Endothelial cell of umbilical vein (primary cell): Measurements from ENCODE around the gene ACTG1. TPM values are rescaled to one million over a fixed set of nuclear protein-coding genes. Genes with fewer than 3 reads are reported as not detected.

ENCODE experiments used
- BruUV-seq: library from RNA; stranded (reverse); fragments of 400-500 nt; replicated peaks from 2 replicates; lab custom pipeline; 2021; lab: Mats Ljungman, UMichigan
- CTCF ChIA-PET: fragments of 300-600, 350-600 bp; sonication (Branson Sonifier 250); formaldehyde crosslinking; loops from one replicate; lab custom pipeline; 2021; ENCODE audit warnings: antibody characterized with exemption, inconsistent platforms; lab: Charles Lee
- POLR2A ChIA-PET: fragments of 300-600, 350-600 bp; sonication (Branson Sonifier 250); formaldehyde crosslinking; loops from one replicate; lab custom pipeline; 2021; ENCODE audit warnings: antibody characterized with exemption, inconsistent platforms; lab: Charles Lee
- DNase-seq: peaks from one replicate; pipeline ENCODE4 v3.0.0-alpha.2; 2011; ENCODE audit warnings: low read depth, low spot score
- FAIRE-seq: peaks from 2 replicates; lab custom pipeline; 2011; peaks lifted over from hg19 to GRCh38; lab: Jason Lieb, UNC
- H2AFZ ChIP-seq: 2 replicates; pipeline ENCODE4 v1.6.0; 2012; ENCODE audit warnings: low read depth, low read length, control low read depth, inconsistent platforms
- H3K27ac ChIP-seq: 2 replicates; pipeline ENCODE4 v1.5.1; 2011; ENCODE audit warnings: low read depth, mild to moderate bottlenecking, control low read depth, low read length, moderate library complexity; ENCODE audit not compliant: insufficient read depth
- H3K27me3 ChIP-seq, 2 experiments: 2 replicates each; pipeline versions ENCODE4 v1.6.0 to v1.6.1; 2011; ENCODE audit warnings: low read length in 2 of 2, mixed read lengths in 1 of 2; ENCODE audit not compliant: control insufficient read depth in 2 of 2, insufficient read depth in 2 of 2
- H3K36me3 ChIP-seq, 2 experiments: 2 replicates in 1 of 2; 3 replicates in 1 of 2; pipeline ENCODE4 v1.5.1; 2011; ENCODE audit warnings: low read length in 2 of 2, mild to moderate bottlenecking in 1 of 2, moderate library complexity in 1 of 2; ENCODE audit not compliant: control insufficient read depth in 2 of 2, insufficient read depth in 2 of 2; ENCODE audit errors: extremely low read depth in 1 of 2
- H3K4me1 ChIP-seq: 3 replicates; pipeline ENCODE4 v1.5.1; 2011; ENCODE audit warnings: mild to moderate bottlenecking, low read length; ENCODE audit not compliant: control insufficient read depth, insufficient read depth; ENCODE audit errors: extremely low read depth
- H3K4me2 ChIP-seq: 2 replicates; pipeline ENCODE4 v1.6.1; 2011; ENCODE audit warnings: low read length, control low read depth, mixed read lengths; ENCODE audit not compliant: insufficient read depth
- H3K4me3 ChIP-seq, 3 experiments: fragments of 200-600 bp in 1 of 3; sonication (generic), shearing (Covaris generic) in 1 of 3; replicated peaks in 1 of 3; 2 replicates each; pipeline ENCODE4 v1.5.1; 2011 to 2016; ENCODE audit warnings: control low read depth in 3 of 3, low read length in 3 of 3, mild to moderate bottlenecking in 2 of 3, inconsistent platforms in 1 of 3, low read depth in 1 of 3, moderate library complexity in 1 of 3; ENCODE audit not compliant: insufficient read depth in 1 of 3
- H3K79me2 ChIP-seq: 2 replicates; pipeline ENCODE4 v1.6.0; 2012; ENCODE audit warnings: low read length, inconsistent platforms; ENCODE audit not compliant: control insufficient read depth, insufficient read depth
- H3K9ac ChIP-seq: replicated peaks from 2 replicates; pipeline ENCODE3; 2011; ENCODE audit warnings: low read length, control low read depth; ENCODE audit not compliant: insufficient read depth; ENCODE audit errors: extremely low read depth
- H3K9me1 ChIP-seq: replicated peaks from 3 replicates; pipeline ENCODE4 v1.6.0; 2011; ENCODE audit warnings: mild to moderate bottlenecking, low read length; ENCODE audit not compliant: control insufficient read depth, insufficient read depth; ENCODE audit errors: extremely low read depth
- H3K9me3 ChIP-seq: replicated peaks from 2 replicates; pipeline ENCODE4 v1.5.1; 2012; ENCODE audit warnings: low read length, inconsistent platforms; ENCODE audit not compliant: control insufficient read depth, insufficient read depth
- H4K20me1 ChIP-seq: replicated peaks from 2 replicates; pipeline ENCODE3; 2011; ENCODE audit warnings: mild to moderate bottlenecking, low read length; ENCODE audit not compliant: control insufficient read depth, insufficient read depth; ENCODE audit errors: extremely low read depth
- EZH2 ChIP-seq: IDR thresholded peaks from 2 replicates; pipeline ENCODE4 v1.6.1; 2012; ENCODE audit warnings: borderline replicate concordance, low read depth, mild to moderate bottlenecking, moderate library complexity, low read length, inconsistent platforms; ENCODE audit not compliant: severe bottlenecking
- FOS ChIP-seq: IDR thresholded peaks from 2 replicates; pipeline ENCODE4 v1.6.1; 2011; ENCODE audit warnings: mild to moderate bottlenecking, low read length, moderate library complexity, borderline replicate concordance; ENCODE audit not compliant: insufficient read depth
- GATA2 ChIP-seq: IDR thresholded peaks from 2 replicates; pipeline ENCODE4 v1.7.0; 2011; ENCODE audit warnings: low read depth, mild to moderate bottlenecking, moderate library complexity, mixed read lengths, low read length; ENCODE audit not compliant: insufficient read length, insufficient read depth
- JUN ChIP-seq: IDR thresholded peaks from 2 replicates; pipeline ENCODE4 v1.6.1; 2011; ENCODE audit warnings: borderline replicate concordance, low read depth; ENCODE audit not compliant: insufficient read length, insufficient read depth
- MYC ChIP-seq: IDR thresholded peaks from one replicate; pipeline ENCODE4 v1.6.1; 2011; ENCODE audit warnings: mild to moderate bottlenecking, low read depth, low read length
- POLR2A ChIP-seq: IDR thresholded peaks from 2 replicates; pipeline ENCODE4 v1.6.1; 2012; ENCODE audit warnings: low read depth, mild to moderate bottlenecking, control low read depth, low read length
- POLR2AphosphoS5 ChIP-seq: IDR thresholded peaks from 2 replicates; pipeline ENCODE4 v1.6.1; 2012; ENCODE audit warnings: low read depth, mild to moderate bottlenecking, control low read depth, low read length, moderate library complexity; ENCODE audit not compliant: insufficient read depth
- dilution Hi-C: fragments of 300-500 bp; cut with MboI; formaldehyde crosslinking; loops from one replicate; pipeline ENCODE4 v1.15.0; 2019; ENCODE audit warnings: low sequenced_read_pairs; ENCODE audit not compliant: extremely low pct_ligation_motif_present
- intact Hi-C: fragments of 100-400 bp; cut with micrococcal nuclease; formaldehyde crosslinking; loops from one replicate; pipeline ENCODE4 v1.10.0; 2022
- polyA plus RNA-seq, 4 experiments: library from polyadenylated mRNA; depleted of rRNA in 3 of 4; stranded (reverse) in 3 of 4; unstranded in 1 of 4; fragments of >200 nt; gene quantifications; 2 replicates each; pipeline versions ENCODE4 v1.2.1 to v1.2.3, GENCODE V29; 2011 to 2012; ENCODE audit warnings: missing spikeins in 1 of 4
- total RNA-seq: library from RNA; stranded (reverse); gene quantifications from 2 replicates; pipeline ENCODE4 v1.2.3, GENCODE V29; 2021
- TF ChIP-seq, protein P1 (sequence below), 2 donors: IDR thresholded peaks; 1 replicate in 1 of 2; 2 replicates in 1 of 2; pipeline ENCODE4 v1.5.1; 2011; ENCODE audit warnings: low read length in 2 of 2, mild to moderate bottlenecking in 2 of 2, moderate library complexity in 2 of 2, control low read depth in 1 of 2, inconsistent platforms in 1 of 2, low read depth in 1 of 2; ENCODE audit not compliant: insufficient read depth in 1 of 2; ENCODE audit errors: extremely low read depth in 1 of 2
- TF ChIP-seq, protein P2 (sequence below): IDR thresholded peaks from 2 replicates; pipeline ENCODE4 v1.6.1; 2011; ENCODE audit not compliant: insufficient read depth, insufficient read length

ACTG1 gene
- total and polyA plus RNA-seq, 2 donors (not counting 3 experiments of a cell fraction or from before 2014, with no cell fraction given) = 6,127 to 10,663 TPM

DNA sequence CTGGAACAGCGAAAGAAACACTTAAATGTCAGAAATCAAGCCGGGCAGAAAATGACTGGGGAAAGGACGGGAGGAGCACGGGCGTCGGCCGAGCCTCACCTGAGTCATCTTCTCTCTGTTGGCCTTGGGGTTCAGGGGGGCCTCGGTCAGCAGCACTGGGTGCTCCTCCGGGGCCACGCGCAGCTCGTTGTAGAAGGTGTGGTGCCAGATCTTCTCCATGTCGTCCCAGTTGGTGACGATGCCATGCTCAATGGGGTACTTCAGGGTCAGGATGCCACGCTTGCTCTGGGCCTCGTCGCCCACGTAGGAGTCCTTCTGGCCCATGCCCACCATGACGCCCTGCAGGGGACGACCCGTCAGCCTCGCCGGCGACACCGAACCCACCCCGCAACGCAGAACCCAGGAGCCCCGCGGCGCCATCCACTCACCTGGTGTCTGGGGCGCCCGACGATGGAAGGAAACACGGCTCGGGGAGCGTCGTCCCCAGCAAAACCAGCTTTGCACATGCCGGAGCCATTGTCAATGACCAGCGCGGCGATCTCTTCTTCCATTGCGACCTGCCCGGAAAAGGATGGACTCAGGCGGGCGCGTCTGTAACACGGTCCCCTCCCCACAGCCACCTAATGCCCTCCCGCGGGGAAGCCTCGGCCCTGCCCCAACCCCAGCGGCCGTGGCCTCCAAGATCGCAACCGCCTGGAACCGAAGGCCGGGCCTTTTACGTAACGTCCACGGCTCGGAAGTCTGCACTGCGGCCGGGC lies 616 bp downstream of the ACTG1 start:
- Histone ChIP-seq H3K9ac (peak overlapping the region; percentile 81), H3K79me2 (peaks cover 56% of the 10 kb centered on the region), H3K4me2 (peak overlapping the region; percentile 19), H3K4me3 (peak overlapping the region; percentile 42 to 93 (median 78)), H3K27ac (peak overlapping the region; percentile 9), H3K4me1 (peaks cover 34% of the 10 kb centered on the region), H3K27me3 (no peaks in the 10 kb centered on the region), H3K9me3 (no peaks in the 10 kb centered on the region), H4K20me1 (peaks cover 2% of the 10 kb centered on the region), H3K36me3 (peaks cover 15 to 24% of the 10 kb centered on the region in 2 experiments), H3K9me1 (no peaks in the 10 kb centered on the region), H2AFZ (no peak overlapping the region)
- dilution Hi-C loops (no loop called here), intact Hi-C loops (loop anchor here (2.0 to 5.0 kb wide), 2 partner anchors 55 to 260 kb away; no protein-coding TSS in a partner anchor)
- ChIA-PET CTCF (interaction anchor here (0.6 to 2.4 kb wide), 5 partner anchors 13 to 257 kb away, joined by 3 to 11 read pairs (median 3); no protein-coding TSS in a partner anchor), POLR2A (interaction anchor here (0.6 to 1.9 kb wide), 11 partner anchors 9 to 381 kb away, joined by 3 to 10 read pairs (median 3); partner anchors contain the start of gene BAHCC1)
- DNase-seq (peak; percentile 27), FAIRE-seq (no peak)
- TF ChIP-seq POLR2A (peak; percentile 75), FOS (no peak), POLR2AphosphoS5 (peak; percentile 62)
- TSS peak; percentile 54 for BruUV-seq

DNA sequence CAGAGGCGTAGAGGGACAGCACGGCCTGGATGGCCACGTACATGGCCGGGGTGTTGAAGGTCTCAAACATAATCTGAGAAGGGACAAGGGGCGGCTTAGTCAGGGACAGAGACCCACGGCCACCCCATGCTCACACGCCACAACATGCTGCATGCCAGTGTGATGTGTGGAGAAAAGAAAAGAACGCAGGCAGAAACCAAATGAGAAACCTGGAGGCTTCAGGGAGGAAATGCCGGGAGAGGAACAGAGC lies 1.1 kb downstream of the ACTG1 start:
- intact Hi-C loops = loop anchor here (5.0 kb wide), 1 partner anchor 259 kb away; no protein-coding TSS in a partner anchor
- POLR2A ChIA-PET = interaction anchor here (1.1 to 1.9 kb wide), 4 partner anchors 21 to 116 kb away, joined by 3 to 6 read pairs (median 3); partner anchors contain the start of gene BAHCC1

More for the DNA sequence above, 1.1 kb downstream of the ACTG1 start:
- dilution Hi-C loops = no loop called here
- Histone ChIP-seq H3K4me3 (peak overlapping the region; percentile 42 to 93 (median 78)), H3K4me2 (peak overlapping the region; percentile 6), H3K36me3 (peaks cover 15 to 24% of the 10 kb centered on the region in 2 experiments), H3K27ac (no peak overlapping the region), H3K9me1 (no peaks in the 10 kb centered on the region), H3K27me3 (no peaks in the 10 kb centered on the region), H3K4me1 (peaks cover 31% of the 10 kb centered on the region), H4K20me1 (peaks cover 2% of the 10 kb centered on the region), H3K9ac (peak overlapping the region; percentile 81), H2AFZ (no peak overlapping the region), H3K79me2 (peaks cover 51% of the 10 kb centered on the region), H3K9me3 (no peaks in the 10 kb centered on the region)
- DNase-seq (peak; percentile 30), FAIRE-seq (peak; percentile 70)
- CTCF ChIA-PET = interaction anchor here (2.4 kb wide), 1 partner anchor 27 kb away, joined by 11 read pairs; no protein-coding TSS in a partner anchor
- no TSS peak for BruUV-seq
- TF ChIP-seq EZH2 (no peak), MYC (no peak), JUN (no peak), FOS (no peak), POLR2AphosphoS5 (no peak), GATA2 (no peak), POLR2A (no peak)
- TF ChIP-seq, protein P1, sequence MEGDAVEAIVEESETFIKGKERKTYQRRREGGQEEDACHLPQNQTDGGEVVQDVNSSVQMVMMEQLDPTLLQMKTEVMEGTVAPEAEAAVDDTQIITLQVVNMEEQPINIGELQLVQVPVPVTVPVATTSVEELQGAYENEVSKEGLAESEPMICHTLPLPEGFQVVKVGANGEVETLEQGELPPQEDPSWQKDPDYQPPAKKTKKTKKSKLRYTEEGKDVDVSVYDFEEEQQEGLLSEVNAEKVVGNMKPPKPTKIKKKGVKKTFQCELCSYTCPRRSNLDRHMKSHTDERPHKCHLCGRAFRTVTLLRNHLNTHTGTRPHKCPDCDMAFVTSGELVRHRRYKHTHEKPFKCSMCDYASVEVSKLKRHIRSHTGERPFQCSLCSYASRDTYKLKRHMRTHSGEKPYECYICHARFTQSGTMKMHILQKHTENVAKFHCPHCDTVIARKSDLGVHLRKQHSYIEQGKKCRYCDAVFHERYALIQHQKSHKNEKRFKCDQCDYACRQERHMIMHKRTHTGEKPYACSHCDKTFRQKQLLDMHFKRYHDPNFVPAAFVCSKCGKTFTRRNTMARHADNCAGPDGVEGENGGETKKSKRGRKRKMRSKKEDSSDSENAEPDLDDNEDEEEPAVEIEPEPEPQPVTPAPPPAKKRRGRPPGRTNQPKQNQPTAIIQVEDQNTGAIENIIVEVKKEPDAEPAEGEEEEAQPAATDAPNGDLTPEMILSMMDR (IDR thresholded peaks at IDR 0.05; ENCODE audit: extremely low read depth in 1 of 2, insufficient read depth in 1 of 2, low read depth in 1 of 2, low read length in 2 of 2) = no peak
- TF ChIP-seq, protein P2, sequence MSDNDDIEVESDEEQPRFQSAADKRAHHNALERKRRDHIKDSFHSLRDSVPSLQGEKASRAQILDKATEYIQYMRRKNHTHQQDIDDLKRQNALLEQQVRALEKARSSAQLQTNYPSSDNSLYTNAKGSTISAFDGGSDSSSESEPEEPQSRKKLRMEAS = no peak
